Neural progenitor cell (in vitro differentiated cells): ENCODE measurements around the gene OGFOD1. TPM values are rescaled to one million over a fixed set of nuclear protein-coding genes. Genes with fewer than 3 reads are reported as not detected.
"Not testable (repeated sequence)": the region's sequence is repeated elsewhere in the genome, so short reads cannot be mapped to it uniquely, and the experiment has no call there.

Source experiments
- DNase-seq: peaks from one replicate; pipeline ENCODE4 v3.0.0-alpha.2; 2016; ENCODE audit warnings: low spot score
- H2AFZ ChIP-seq: fragments of 200-600 bp; sonication (generic); replicated peaks from 2 replicates; pipeline ENCODE4 v1.6.1; 2016; ENCODE audit warnings: antibody characterized with exemption
- H3F3A ChIP-seq: fragments of 200-600 bp; sonication (generic); 2 replicates; pipeline ENCODE4 v1.6.1; 2016; ENCODE audit warnings: antibody characterized with exemption, low read depth
- H3K27ac ChIP-seq: fragments of 200-600 bp; sonication (generic); 2 replicates; pipeline ENCODE4 v1.5.1; 2016; ENCODE audit warnings: mild to moderate bottlenecking
- H3K27me3 ChIP-seq: fragments of 200-600 bp; sonication (generic); 2 replicates; pipeline ENCODE4 v1.6.1; 2016; ENCODE audit warnings: mild to moderate bottlenecking, moderate library complexity
- H3K36me3 ChIP-seq: fragments of 200-600 bp; sonication (generic); 2 replicates; pipeline ENCODE4 v1.5.1; 2016
- H3K4me1 ChIP-seq: fragments of 200-600 bp; sonication (generic); 2 replicates; pipeline ENCODE4 v1.6.1; 2016; ENCODE audit warnings: mixed run types
- H3K4me2 ChIP-seq: fragments of 200-600 bp; sonication (generic); 2 replicates; pipeline ENCODE4 v1.6.1; 2016
- H3K4me3 ChIP-seq: fragments of 200-600 bp; sonication (generic); 2 replicates; pipeline ENCODE4 v1.5.1; 2016
- H3K79me2 ChIP-seq: fragments of 200-600 bp; sonication (generic); 2 replicates; pipeline ENCODE4 v1.6.1; 2016; ENCODE audit warnings: low read depth
- H3K9ac ChIP-seq: fragments of 200-600 bp; sonication (generic); 2 replicates; pipeline ENCODE4 v1.6.1; 2016
- H3K9me3 ChIP-seq: fragments of 200-600 bp; sonication (generic); 2 replicates; pipeline ENCODE4 v1.5.1; 2016; ENCODE audit warnings: low read depth
- H4K20me1 ChIP-seq: fragments of 200-600 bp; sonication (generic); 2 replicates; pipeline ENCODE4 v1.6.1; 2016; ENCODE audit warnings: low read depth
- H3K27ac Mint-ChIP-seq: 3 replicates; pipeline ENCODE4 v1.8.0; 2021; ENCODE audit warnings: mixed read lengths
- H3K27me3 Mint-ChIP-seq: 2 replicates; pipeline ENCODE4 v1.8.0; 2022; ENCODE audit warnings: low read depth, mild to moderate bottlenecking, inconsistent platforms, moderate library complexity, mixed read lengths; ENCODE audit not compliant: insufficient read depth
- H3K36me3 Mint-ChIP-seq: 3 replicates; pipeline ENCODE4 v1.8.0; 2021; ENCODE audit warnings: mixed read lengths
- H3K4me1 Mint-ChIP-seq: 3 replicates; pipeline ENCODE4 v1.8.0; 2021; ENCODE audit warnings: mixed read lengths
- H3K4me3 Mint-ChIP-seq: 3 replicates; pipeline ENCODE4 v1.8.0; 2021; ENCODE audit warnings: mild to moderate bottlenecking, moderate library complexity, mixed read lengths
- H3K9me3 Mint-ChIP-seq: 3 replicates; pipeline ENCODE4 v1.8.0; 2020; ENCODE audit warnings: mixed read lengths
- CTCF ChIP-seq: fragments of 200-600 bp; sonication (generic); IDR thresholded peaks from 2 replicates; pipeline ENCODE4 v1.5.1; 2017; ENCODE audit warnings: antibody characterized with exemption, mild to moderate bottlenecking
- EZH2 ChIP-seq: fragments of 200-600 bp; sonication (generic); IDR thresholded peaks from 2 replicates; pipeline ENCODE4 v1.6.1; 2017; ENCODE audit warnings: antibody characterized with exemption, mild to moderate bottlenecking, moderate library complexity
- EZH2phosphoT487 ChIP-seq: fragments of 200-600 bp; sonication (generic); IDR thresholded peaks from 2 replicates; pipeline ENCODE4 v1.6.1; 2017; ENCODE audit warnings: antibody characterized with exemption
- total RNA-seq: library from RNA; depleted of rRNA; stranded (reverse); fragments of >200 nt; gene quantifications from 2 replicates; pipeline ENCODE4 v1.2.3, GENCODE V29; 2015; ENCODE audit warnings: low replicate concordance

OGFOD1 gene
- total RNA-seq, 1 donor from 2014 or later = 73.4 TPM

- Mint-ChIP-seq H3K4me3 (no peak overlapping the region), H3K27ac (no peak overlapping the region), H3K4me1 (peaks cover 4% of the 10 kb centered on the region), H3K9me3 (no peaks in the 10 kb centered on the region), H3K27me3 (no peaks in the 10 kb centered on the region), H3K36me3 (peaks cover 25% of the 10 kb centered on the region)
- no peak overlapping the region for H2AFZ ChIP-seq
- H3K27me3 ChIP-seq = no peaks in the 10 kb centered on the region
- no peak overlapping the region for H3K4me2 ChIP-seq
- H3K4me1 ChIP-seq = no peaks in the 10 kb centered on the region
- no peaks in the 10 kb centered on the region for H4K20me1 ChIP-seq
- H3F3A ChIP-seq = no peaks in the 10 kb centered on the region
- no peak for DNase-seq
- H3K9ac ChIP-seq = no peak overlapping the region
- H3K4me3 ChIP-seq = no peak overlapping the region
- no peaks in the 10 kb centered on the region for H3K9me3 ChIP-seq
- H3K36me3 ChIP-seq = no peaks in the 10 kb centered on the region
- H3K27ac ChIP-seq = no peak overlapping the region
- H3K79me2 ChIP-seq = no peaks in the 10 kb centered on the region
- TF ChIP-seq EZH2 (no peak), CTCF (no peak), EZH2phosphoT487 (no peak)
These were observed 32.0 kb downstream of the OGFOD1 start for GRCh38 chr16:56483394-56483793.

- H3K4me1 ChIP-seq = no peaks in the 10 kb centered on the region
- H4K20me1 ChIP-seq = no peaks in the 10 kb centered on the region
- H3K27me3 ChIP-seq = no peaks in the 10 kb centered on the region
- Mint-ChIP-seq H3K27ac (no peak overlapping the region), H3K4me3 (no peak overlapping the region), H3K36me3 (peaks cover 25% of the 10 kb centered on the region), H3K27me3 (no peaks in the 10 kb centered on the region), H3K9me3 (no peaks in the 10 kb centered on the region), H3K4me1 (peaks cover 4% of the 10 kb centered on the region)
- no peak overlapping the region for H3K9ac ChIP-seq
- no peaks in the 10 kb centered on the region for H3F3A ChIP-seq
- DNase-seq = no peak
- no peak overlapping the region for H3K27ac ChIP-seq
- TF ChIP-seq CTCF (no peak), EZH2 (no peak), EZH2phosphoT487 (no peak)
- H3K79me2 ChIP-seq = no peaks in the 10 kb centered on the region
- H3K36me3 ChIP-seq = no peaks in the 10 kb centered on the region
- no peak overlapping the region for H3K4me2 ChIP-seq
- H3K4me3 ChIP-seq = no peak overlapping the region
- no peak overlapping the region for H2AFZ ChIP-seq
- H3K9me3 ChIP-seq = no peaks in the 10 kb centered on the region
These were observed 36.7 kb downstream of the OGFOD1 start for GRCh38 chr16:56488035-56488434.

- not testable (repeated sequence) for H3K9me3 Mint-ChIP-seq, H3K9ac ChIP-seq, H3K4me3 Mint-ChIP-seq, H3K79me2 ChIP-seq, H4K20me1 ChIP-seq, H3F3A ChIP-seq, H2AFZ ChIP-seq, DNase-seq, H3K4me1 Mint-ChIP-seq, H3K27me3 ChIP-seq, H3K36me3 ChIP-seq, H3K27me3 Mint-ChIP-seq, H3K4me2 ChIP-seq, H3K9me3 ChIP-seq, H3K27ac Mint-ChIP-seq, H3K4me1 ChIP-seq, H3K4me3 ChIP-seq, H3K27ac ChIP-seq
- peaks cover 25% of the 10 kb centered on the region for H3K36me3 Mint-ChIP-seq
These were observed 37.5 kb downstream of the OGFOD1 start for GRCh38 chr16:56488868-56489267.

- no peak overlapping the region for H3K27ac ChIP-seq
- no peak overlapping the region for H2AFZ ChIP-seq
- no peak overlapping the region for H3K4me2 ChIP-seq
- H3K4me1 ChIP-seq = no peaks in the 10 kb centered on the region
- no peak overlapping the region for H3K4me3 Mint-ChIP-seq
- DNase-seq = no peak
- H3K9me3 Mint-ChIP-seq = no peaks in the 10 kb centered on the region
- H3K27me3 ChIP-seq = no peaks in the 10 kb centered on the region
- no peaks in the 10 kb centered on the region for H4K20me1 ChIP-seq
- H3K4me3 ChIP-seq = no peak overlapping the region
- TF ChIP-seq CTCF = no peak
- TF ChIP-seq EZH2phosphoT487 = no peak
- no peak for TF ChIP-seq EZH2
- no peak overlapping the region for H3K9ac ChIP-seq
- no peaks in the 10 kb centered on the region for H3K9me3 ChIP-seq
- H3K79me2 ChIP-seq = no peaks in the 10 kb centered on the region
- no peak overlapping the region for H3K27ac Mint-ChIP-seq
- no peaks in the 10 kb centered on the region for H3F3A ChIP-seq
- H3K4me1 Mint-ChIP-seq = peaks cover 4% of the 10 kb centered on the region
- H3K27me3 Mint-ChIP-seq = no peaks in the 10 kb centered on the region
- no peaks in the 10 kb centered on the region for H3K36me3 ChIP-seq
- H3K36me3 Mint-ChIP-seq = peaks cover 13% of the 10 kb centered on the region
These were observed 40.4 kb downstream of the OGFOD1 start for GRCh38 chr16:56491657-56492261.
